SK-N-MC (cell line): Measurements from ENCODE around the gene ZNF580.

Experiments
- EZH2 ChIP-seq: fragments of 200-600 bp; sonication (generic); IDR thresholded peaks from one replicate; pipeline ENCODE4 v1.6.1; 2017; ENCODE audit warnings: antibody characterized with exemption
- FOXP2 ChIP-seq: optimal IDR thresholded peaks from 2 replicates; pipeline ENCODE3; 2011; ENCODE audit warnings: mild to moderate bottlenecking, moderate library complexity; ENCODE audit not compliant: insufficient read depth; ENCODE audit errors: extremely low read length, control extremely low read depth
- POLR2AphosphoS5 ChIP-seq: IDR thresholded peaks from 2 replicates; pipeline ENCODE4 v1.6.1; 2012; ENCODE audit warnings: mild to moderate bottlenecking, low read depth, low read length, borderline replicate concordance

DNA sequence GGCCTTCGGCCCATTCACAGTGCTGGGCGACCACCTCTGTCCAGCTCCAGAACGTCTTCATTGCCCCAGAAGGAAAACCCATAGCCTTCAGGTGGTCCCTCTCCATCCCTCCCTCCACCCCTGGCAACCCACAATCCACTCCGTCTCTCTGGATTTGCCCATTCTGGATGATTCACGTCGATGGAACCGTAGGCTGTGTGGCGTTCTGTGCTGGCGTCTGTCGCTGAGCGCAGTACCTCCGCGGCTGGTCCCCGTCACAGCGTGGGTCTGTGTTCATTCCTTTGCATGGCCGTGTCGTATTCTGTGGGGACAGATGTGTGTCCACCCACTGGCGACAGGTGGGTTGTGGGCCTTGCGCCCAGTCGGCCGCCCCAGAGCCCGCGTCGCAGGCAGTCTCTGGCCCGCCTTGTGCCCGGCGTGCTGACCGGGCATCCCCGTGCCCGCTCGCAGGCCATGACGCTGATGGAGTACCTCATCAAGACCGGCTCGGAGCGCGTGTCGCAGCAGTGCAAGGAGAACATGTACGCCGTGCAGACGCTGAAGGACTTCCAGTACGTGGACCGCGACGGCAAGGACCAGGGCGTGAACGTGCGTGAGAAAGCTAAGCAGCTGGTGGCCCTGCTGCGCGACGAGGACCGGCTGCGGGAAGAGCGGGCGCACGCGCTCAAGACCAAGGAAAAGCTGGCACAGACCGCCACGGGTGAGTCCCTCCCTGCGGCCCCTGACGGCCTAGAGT lies 44.3 kb downstream of the ZNF580 start:
- TF ChIP-seq POLR2AphosphoS5 = no peak
- no peak for TF ChIP-seq EZH2
- no peak for TF ChIP-seq FOXP2
